Mammary epithelial cell (primary cell): Measurements from ENCODE around the gene ACSF3.

Experiments used
- EZH2 ChIP-seq: IDR thresholded peaks from 2 replicates; pipeline ENCODE4 v1.6.1; 2012; ENCODE audit warnings: low read length, inconsistent platforms, borderline replicate concordance
- TF ChIP-seq, protein P1 (sequence below), 2 donors: IDR thresholded peaks in 1 of 2; conservative IDR thresholded peaks in 1 of 2; 2 replicates each; pipeline ENCODE4 v1.5.1; 2011 to 2012; ENCODE audit warnings: inconsistent platforms in 2 of 2, low read length in 2 of 2, mild to moderate bottlenecking in 2 of 2, control low read depth in 1 of 2, low read depth in 1 of 2; ENCODE audit not compliant: insufficient read depth in 1 of 2; ENCODE audit errors: extremely low read depth in 1 of 2

DNA sequence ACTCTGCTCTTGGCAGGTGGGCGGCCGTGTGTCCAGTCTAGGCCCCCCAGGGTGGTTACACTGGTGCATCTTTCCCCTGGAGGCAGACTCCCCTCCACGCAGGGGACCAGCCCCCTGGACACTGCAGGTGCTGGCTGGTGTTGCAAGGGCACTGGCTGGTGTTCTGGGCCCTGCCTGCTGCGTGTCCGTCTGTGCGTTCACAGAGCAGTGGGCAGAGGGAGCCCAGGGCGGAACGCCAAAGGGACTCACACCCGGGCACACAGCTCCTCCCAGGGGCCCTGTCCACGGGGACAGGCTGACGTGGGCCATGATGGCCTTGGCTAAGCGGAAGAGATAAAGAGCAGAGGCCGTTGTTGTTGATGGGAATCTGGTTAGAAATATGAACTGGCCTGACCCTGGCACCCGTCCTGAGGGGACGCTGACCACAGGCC lies 27.3 kb downstream of the ACSF3 start:
- TF ChIP-seq, protein P1, sequence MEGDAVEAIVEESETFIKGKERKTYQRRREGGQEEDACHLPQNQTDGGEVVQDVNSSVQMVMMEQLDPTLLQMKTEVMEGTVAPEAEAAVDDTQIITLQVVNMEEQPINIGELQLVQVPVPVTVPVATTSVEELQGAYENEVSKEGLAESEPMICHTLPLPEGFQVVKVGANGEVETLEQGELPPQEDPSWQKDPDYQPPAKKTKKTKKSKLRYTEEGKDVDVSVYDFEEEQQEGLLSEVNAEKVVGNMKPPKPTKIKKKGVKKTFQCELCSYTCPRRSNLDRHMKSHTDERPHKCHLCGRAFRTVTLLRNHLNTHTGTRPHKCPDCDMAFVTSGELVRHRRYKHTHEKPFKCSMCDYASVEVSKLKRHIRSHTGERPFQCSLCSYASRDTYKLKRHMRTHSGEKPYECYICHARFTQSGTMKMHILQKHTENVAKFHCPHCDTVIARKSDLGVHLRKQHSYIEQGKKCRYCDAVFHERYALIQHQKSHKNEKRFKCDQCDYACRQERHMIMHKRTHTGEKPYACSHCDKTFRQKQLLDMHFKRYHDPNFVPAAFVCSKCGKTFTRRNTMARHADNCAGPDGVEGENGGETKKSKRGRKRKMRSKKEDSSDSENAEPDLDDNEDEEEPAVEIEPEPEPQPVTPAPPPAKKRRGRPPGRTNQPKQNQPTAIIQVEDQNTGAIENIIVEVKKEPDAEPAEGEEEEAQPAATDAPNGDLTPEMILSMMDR (conservative IDR thresholded peaks at IDR 0.05 in 1 of 2, IDR thresholded peaks at IDR 0.05 in 1 of 2; ENCODE audit: extremely low read depth in 1 of 2, insufficient read depth in 1 of 2, low read depth in 1 of 2, low read length in 2 of 2) = no peak
- no peak for TF ChIP-seq EZH2
